Endodermal cell (in vitro differentiated cells): ENCODE data around the gene BZW1. TPM values are rescaled to one million over a fixed set of nuclear protein-coding genes. Genes with fewer than 3 reads are reported as not detected.

Experiments
- DNase-seq: peaks from one replicate; pipeline ENCODE4 v3.0.0-alpha.2; 2017
- H3K27ac ChIP-seq: 2 replicates; pipeline ENCODE4 v1.5.1; 2013; ENCODE audit warnings: mild to moderate bottlenecking, low read depth, low read length, moderate library complexity
- H3K27me3 ChIP-seq: 2 replicates; pipeline ENCODE4 v1.6.1; 2013; ENCODE audit warnings: mild to moderate bottlenecking, low read length, moderate library complexity; ENCODE audit not compliant: insufficient read depth, control insufficient read depth, poor library complexity, severe bottlenecking
- H3K36me3 ChIP-seq: 2 replicates; pipeline ENCODE4 v1.7.0; 2013; ENCODE audit warnings: mild to moderate bottlenecking, low read length, moderate library complexity; ENCODE audit not compliant: control insufficient read depth, insufficient read depth
- H3K4me1 ChIP-seq: one replicate; pipeline ENCODE4 v1.7.0; 2013; ENCODE audit warnings: low read length; ENCODE audit not compliant: control insufficient read depth, insufficient read depth
- H3K4me3 ChIP-seq: 2 replicates; pipeline ENCODE4 v1.5.1; 2013; ENCODE audit warnings: mild to moderate bottlenecking, low read length, moderate library complexity
- H3K9ac ChIP-seq: 2 replicates; pipeline ENCODE4 v1.6.1; 2013; ENCODE audit warnings: mild to moderate bottlenecking, low read length, moderate library complexity; ENCODE audit not compliant: poor library complexity, severe bottlenecking; ENCODE audit errors: extremely low read depth
- H3K9me3 ChIP-seq: 2 replicates; pipeline ENCODE4 v1.6.1; 2013; ENCODE audit warnings: mild to moderate bottlenecking, low read length, moderate library complexity; ENCODE audit not compliant: control insufficient read depth
- H3K27ac Mint-ChIP-seq: 2 replicates; pipeline ENCODE4 v1.8.0; 2020; ENCODE audit warnings: mixed read lengths
- H3K27me3 Mint-ChIP-seq: 2 replicates; pipeline ENCODE4 v1.8.0; 2021; ENCODE audit warnings: mild to moderate bottlenecking, mixed read lengths; ENCODE audit not compliant: insufficient read depth
- H3K36me3 Mint-ChIP-seq: 2 replicates; pipeline ENCODE4 v1.8.0; 2020; ENCODE audit warnings: low read depth, mixed read lengths
- H3K4me1 Mint-ChIP-seq: 2 replicates; pipeline ENCODE4 v1.8.0; 2020; ENCODE audit warnings: mixed read lengths
- H3K4me3 Mint-ChIP-seq: 2 replicates; pipeline ENCODE4 v1.8.0; 2020; ENCODE audit warnings: mild to moderate bottlenecking, moderate library complexity, mixed read lengths
- H3K9me3 Mint-ChIP-seq: 2 replicates; pipeline ENCODE4 v1.8.0; 2020; ENCODE audit warnings: mild to moderate bottlenecking, mixed read lengths
- CTCF ChIP-seq: fragments of 200-600 bp; sonication (generic); conservative IDR thresholded peaks from 2 replicates; pipeline ENCODE4 v1.5.0; 2021; ENCODE audit warnings: antibody characterized with exemption, mild to moderate bottlenecking
- WGBS, 2 experiments: methylation state at CpG; one replicate each; pipeline versions ENCODE4 v1.1.5 to v1.1.7; 2013; ENCODE audit warnings: missing lambda C conversion rate in 2 of 2, mixed read lengths in 1 of 2; ENCODE audit not compliant: insufficient coverage in 1 of 2, insufficient read length in 1 of 2; 5-methylcytosine and 5-hydroxymethylcytosine counted together
- total RNA-seq, 2 donors: library from RNA; stranded (reverse); fragmentation: NEBNext Ultra II Directional in 1 of 2; extraction: Animal tissue kit (Norgen Biotek cat#: 25700) in 1 of 2; gene quantifications; 2 replicates in 1 of 2; 3 replicates in 1 of 2; pipeline ENCODE4 v1.2.1, GENCODE V29; 2021

Gene BZW1
- total RNA-seq, 2 donors from 2014 or later: 314 to 323 TPM

GRCh38 chr2:200845669-200846325 lies 34.1 kb downstream of the BZW1 start:
- Mint-ChIP-seq H3K27ac (no peak overlapping the region), H3K36me3 (no peaks in the 10 kb centered on the region), H3K4me3 (no peak overlapping the region), H3K27me3 (peaks cover 3% of the 10 kb centered on the region), H3K9me3 (no peaks in the 10 kb centered on the region), H3K4me1 (no peaks in the 10 kb centered on the region)
- TF ChIP-seq CTCF: no peak
- Histone ChIP-seq H3K4me1 (no peaks in the 10 kb centered on the region), H3K27me3 (no peaks in the 10 kb centered on the region), H3K27ac (no peak overlapping the region), H3K9ac (no peak overlapping the region), H3K9me3 (no peaks in the 10 kb centered on the region), H3K4me3 (no peak overlapping the region), H3K36me3 (peaks cover 2% of the 10 kb centered on the region)
- DNase-seq: no peak
- 93 to 95% methylated on average over 10 of the region's 10 CpGs for WGBS, 2 experiments

GRCh38 chr2:200847269-200847668 lies 35.6 kb downstream of the BZW1 start:
- H3K4me3 ChIP-seq: no peak overlapping the region
- DNase-seq: no peak
- no peak for TF ChIP-seq CTCF
- peaks cover 17% of the 10 kb centered on the region for H3K36me3 ChIP-seq
- Mint-ChIP-seq H3K4me1 (no peaks in the 10 kb centered on the region), H3K27ac (no peak overlapping the region), H3K9me3 (no peaks in the 10 kb centered on the region), H3K36me3 (peaks cover 14% of the 10 kb centered on the region), H3K4me3 (no peak overlapping the region), H3K27me3 (peaks cover 3% of the 10 kb centered on the region)
- no peaks in the 10 kb centered on the region for H3K4me1 ChIP-seq
- no peak overlapping the region for H3K9ac ChIP-seq
- H3K9me3 ChIP-seq: no peaks in the 10 kb centered on the region
- no peak overlapping the region for H3K27ac ChIP-seq
- no peaks in the 10 kb centered on the region for H3K27me3 ChIP-seq

GRCh38 chr2:200847939-200848338 lies 36.2 kb downstream of the BZW1 start:
- TF ChIP-seq CTCF: no peak
- Mint-ChIP-seq H3K36me3 (peaks cover 20% of the 10 kb centered on the region), H3K27ac (no peak overlapping the region), H3K4me3 (no peak overlapping the region), H3K27me3 (no peaks in the 10 kb centered on the region), H3K9me3 (no peaks in the 10 kb centered on the region), H3K4me1 (no peaks in the 10 kb centered on the region)
- Histone ChIP-seq H3K9ac (no peak overlapping the region), H3K4me3 (no peak overlapping the region), H3K4me1 (no peaks in the 10 kb centered on the region), H3K36me3 (peaks cover 24% of the 10 kb centered on the region), H3K9me3 (no peaks in the 10 kb centered on the region), H3K27me3 (no peaks in the 10 kb centered on the region), H3K27ac (no peak overlapping the region)
- WGBS, 2 experiments: 79 to 86% methylated on average over 3 to 4 of the region's 4 CpGs
- DNase-seq: no peak
